Large intestine (tissue), 3 donors: ENCODE results near the gene ZNF747. TPM values are rescaled to one million over a fixed set of nuclear protein-coding genes. Genes with fewer than 3 reads are reported as not detected.

ENCODE experiments used
- DNase-seq, 2 donors: peaks; one replicate each; pipeline versions ENCODE4 v3.0.0 to v3.0.0-alpha.2; 2013
- H3K27ac ChIP-seq: one replicate; pipeline ENCODE4 v1.5.1; 2013; ENCODE audit warnings: low read length
- H3K27me3 ChIP-seq: 2 replicates; pipeline ENCODE4 v1.6.1; 2013; ENCODE audit warnings: low read length; ENCODE audit not compliant: control insufficient read depth, insufficient read depth
- H3K36me3 ChIP-seq: 2 replicates; pipeline ENCODE4 v1.6.1; 2013; ENCODE audit warnings: low read length; ENCODE audit not compliant: control insufficient read depth, insufficient read depth
- H3K4me1 ChIP-seq: one replicate; pipeline ENCODE4 v1.6.1; 2013; ENCODE audit warnings: low read length; ENCODE audit not compliant: control insufficient read depth, insufficient read depth
- H3K4me3 ChIP-seq: one replicate; pipeline ENCODE4 v1.5.1; 2013; ENCODE audit warnings: low read length
- H3K9me3 ChIP-seq: one replicate; pipeline ENCODE4 v1.6.1; 2013; ENCODE audit warnings: mild to moderate bottlenecking, low read depth, low read length, moderate library complexity; ENCODE audit not compliant: control insufficient read depth
- WGBS: methylation state at CpG from one replicate; pipeline ENCODE4 v1.1.5; 2013; ENCODE audit warnings: low lambda C conversion rate; ENCODE audit not compliant: insufficient coverage; 5-methylcytosine and 5-hydroxymethylcytosine counted together
- polyA plus RNA-seq: library from polyadenylated mRNA; unstranded; fragments of 120-200 nt; gene quantifications from one replicate; pipeline ENCODE4 v1.2.1, GENCODE V29; 2013

ZNF747 gene
- polyA plus RNA-seq, 1 donor, result 9.4 TPM

DNA sequence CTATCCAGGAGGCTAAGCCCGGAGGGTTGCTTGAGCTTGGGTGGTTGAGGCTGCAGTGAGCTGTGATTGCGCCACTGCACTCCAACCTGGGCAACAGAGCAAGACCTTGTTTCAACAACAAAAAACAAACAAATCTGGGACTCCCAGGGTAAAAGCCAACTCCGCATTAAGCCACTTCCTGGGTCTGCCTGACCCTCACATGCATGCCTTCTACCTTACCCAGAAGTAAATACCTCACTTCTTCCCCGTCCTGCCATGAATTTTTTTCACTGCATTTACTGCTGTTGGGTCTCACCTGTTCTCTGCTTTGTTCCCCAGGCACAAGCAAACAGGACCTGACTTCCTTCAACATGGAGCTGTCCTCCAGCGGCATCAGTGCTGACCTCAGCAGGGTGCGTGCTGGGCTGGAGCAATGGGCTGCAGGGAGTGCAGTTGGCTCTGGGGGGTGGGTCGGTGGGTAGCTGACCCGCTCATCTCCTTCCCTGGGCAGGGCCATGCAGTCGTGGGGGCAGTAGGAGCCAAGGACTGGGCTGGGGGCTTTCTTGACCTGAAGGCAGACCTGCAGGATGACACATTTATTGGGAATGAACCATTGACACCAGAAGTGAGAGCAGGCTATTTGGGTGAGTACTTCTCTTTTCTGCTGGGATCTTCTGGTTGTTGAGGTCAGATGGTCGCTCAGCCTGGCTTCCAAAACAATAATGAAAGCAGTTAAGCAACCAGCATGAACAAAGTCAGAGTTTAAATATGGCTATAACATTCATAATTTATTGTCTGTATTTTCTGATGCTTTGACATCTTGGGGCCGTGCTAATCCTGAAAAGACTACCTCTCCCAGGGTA is 45.7 kb downstream of the ZNF747 start:
- no CpG with 5 or more reads among the region's 11 CpGs for WGBS
- H3K4me3 ChIP-seq, result no peak overlapping the region
- no peaks in the 10 kb centered on the region for H3K9me3 ChIP-seq
- no peak for DNase-seq
- no peaks in the 10 kb centered on the region for H3K4me1 ChIP-seq
- no peak overlapping the region for H3K27ac ChIP-seq
- H3K27me3 ChIP-seq, result no peaks in the 10 kb centered on the region
- no peaks in the 10 kb centered on the region for H3K36me3 ChIP-seq

DNA sequence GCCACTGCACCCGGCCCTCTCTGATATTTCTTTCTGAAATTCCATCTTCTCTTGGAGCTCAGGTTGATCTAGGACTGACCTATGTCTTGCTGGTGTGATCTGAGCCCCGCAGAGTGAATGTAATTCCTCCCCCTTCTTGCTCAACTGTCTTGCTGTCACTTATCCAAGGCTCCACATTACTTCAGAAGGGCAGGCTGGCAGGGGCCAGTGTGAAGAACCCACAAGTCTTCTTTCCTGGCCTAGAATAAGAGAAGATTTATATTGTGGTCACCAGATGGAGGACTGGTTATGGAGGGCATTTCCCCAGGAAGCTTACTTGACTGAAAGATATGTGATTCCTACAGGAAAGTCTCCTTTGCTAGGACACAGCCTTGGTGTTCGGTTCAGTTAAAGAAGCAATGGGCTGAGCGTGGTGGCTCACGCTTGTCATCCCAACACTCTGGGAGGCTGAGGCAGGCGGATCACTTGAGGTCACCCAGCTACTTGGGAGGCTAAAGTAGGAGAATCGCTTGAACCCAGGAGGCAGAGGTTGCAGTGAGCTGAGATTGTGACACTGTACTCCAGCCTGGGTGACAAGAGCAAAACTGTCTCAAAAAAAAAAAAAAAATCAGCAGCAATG is 48.7 kb downstream of the ZNF747 start:
- H3K4me3 ChIP-seq, result no peak overlapping the region
- no CpG with 5 or more reads among the region's 7 CpGs for WGBS
- no peaks in the 10 kb centered on the region for H3K9me3 ChIP-seq
- DNase-seq, result no peak
- no peaks in the 10 kb centered on the region for H3K4me1 ChIP-seq
- no peaks in the 10 kb centered on the region for H3K27me3 ChIP-seq
- no peak overlapping the region for H3K27ac ChIP-seq
- H3K36me3 ChIP-seq, result no peaks in the 10 kb centered on the region

DNA sequence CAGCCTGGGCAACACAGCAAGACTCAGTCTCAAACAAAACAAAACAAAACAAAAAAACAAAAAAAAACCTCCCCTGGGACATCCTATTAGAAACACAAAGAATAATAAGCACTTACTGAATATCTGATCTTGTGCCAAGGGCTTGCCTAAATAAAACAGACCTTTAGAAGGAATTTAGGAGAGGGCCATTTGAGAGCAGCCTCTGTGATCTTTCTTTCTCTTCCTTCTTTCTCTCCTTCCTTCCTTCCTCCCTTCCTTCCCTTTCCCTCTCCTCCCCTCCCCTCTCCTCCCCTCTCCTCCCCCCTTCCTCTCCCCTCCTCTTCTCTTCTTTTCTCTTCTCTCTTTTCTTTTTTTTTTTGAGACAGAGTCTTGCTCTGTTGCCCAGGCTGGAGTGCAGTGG is 49.8 kb downstream of the ZNF747 start:
- no peak overlapping the region for H3K4me3 ChIP-seq
- no peaks in the 10 kb centered on the region for H3K36me3 ChIP-seq
- H3K4me1 ChIP-seq, result no peaks in the 10 kb centered on the region
- DNase-seq, result no peak
- H3K27me3 ChIP-seq, result no peaks in the 10 kb centered on the region
- no peak overlapping the region for H3K27ac ChIP-seq
- H3K9me3 ChIP-seq, result no peaks in the 10 kb centered on the region

DNA sequence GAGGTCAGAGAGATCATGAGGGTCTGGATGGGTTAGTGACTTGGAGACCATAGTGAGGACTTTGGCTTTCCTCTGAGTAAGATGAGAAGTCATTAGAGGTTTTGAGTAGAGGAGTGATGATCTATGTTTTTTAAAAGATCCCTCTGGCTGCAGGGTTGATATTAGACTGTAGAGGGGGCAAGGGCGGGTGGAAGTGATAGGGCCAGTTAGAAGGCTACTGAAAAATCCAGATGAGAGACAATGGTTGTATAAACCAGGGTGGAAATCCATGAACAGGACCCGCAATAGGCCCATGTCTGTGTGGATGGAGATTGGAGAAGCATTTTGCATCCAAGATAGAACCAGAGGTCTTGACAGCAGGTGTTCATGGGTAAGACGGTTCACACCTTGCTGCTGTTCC is 52.3 kb downstream of the ZNF747 start:
- H3K9me3 ChIP-seq, result no peaks in the 10 kb centered on the region
- no peaks in the 10 kb centered on the region for H3K4me1 ChIP-seq
- no peak overlapping the region for H3K27ac ChIP-seq
- no peak for DNase-seq
- no peaks in the 10 kb centered on the region for H3K27me3 ChIP-seq
- WGBS, result 100% methylated on average over 1 of the region's 3 CpGs
- no peaks in the 10 kb centered on the region for H3K36me3 ChIP-seq
- H3K4me3 ChIP-seq, result no peak overlapping the region

DNA sequence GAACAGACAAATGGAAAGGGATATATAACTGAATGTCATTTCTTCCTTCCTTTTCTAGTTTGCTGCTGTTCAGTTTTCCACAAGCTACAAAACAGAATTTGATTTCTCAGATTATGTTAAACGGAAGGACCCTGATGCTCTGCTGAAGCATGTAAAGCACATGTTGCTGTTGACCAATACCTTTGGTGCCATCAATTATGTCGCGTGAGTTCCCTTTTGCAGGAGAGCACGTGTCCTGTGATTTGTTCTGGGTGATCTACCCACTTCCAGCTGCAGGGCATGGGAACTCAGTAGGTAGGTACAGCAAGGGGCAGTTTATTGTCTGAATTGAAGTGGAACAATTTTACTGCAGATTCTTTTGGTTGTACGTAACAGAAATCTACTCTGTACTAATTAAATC is 53.3 kb downstream of the ZNF747 start:
- no peak for DNase-seq
- Histone ChIP-seq H3K9me3 (no peaks in the 10 kb centered on the region), H3K27ac (no peak overlapping the region), H3K4me3 (no peak overlapping the region), H3K27me3 (no peaks in the 10 kb centered on the region), H3K36me3 (no peaks in the 10 kb centered on the region), H3K4me1 (no peaks in the 10 kb centered on the region)
- 100% methylated on average over 1 of the region's 5 CpGs for WGBS

Other genes starting within 250 kb of the ZNF747 start
- gene CD2BP2, start 179.6 kb downstream of the ZNF747 start, polyA plus RNA-seq, result 43.5 TPM
- 41.5 TPM for gene TBC1D10B, start 164.4 kb downstream of the ZNF747 start, polyA plus RNA-seq
- 14.6 TPM for gene MYL11, start 160.1 kb downstream of the ZNF747 start, polyA plus RNA-seq
- 5.4 TPM for gene SEPTIN1, start 152.3 kb downstream of the ZNF747 start, polyA plus RNA-seq
- gene ZNF48, start 139.4 kb downstream of the ZNF747 start, polyA plus RNA-seq, result 6.4 TPM
- 4.0 TPM for gene ZNF771, start 127.3 kb downstream of the ZNF747 start, polyA plus RNA-seq
- gene DCTPP1, start 104.8 kb downstream of the ZNF747 start, polyA plus RNA-seq, result 41.6 TPM
- 85.3 TPM for gene SEPHS2, start 89.0 kb downstream of the ZNF747 start, polyA plus RNA-seq
- 3.8 TPM for gene ITGAL, start 62.1 kb downstream of the ZNF747 start, polyA plus RNA-seq
- 53.1 TPM for gene ZNF768, start 8.3 kb downstream of the ZNF747 start, polyA plus RNA-seq
- 21.2 TPM for gene ZNF764, start 23.5 kb upstream of the ZNF747 start, polyA plus RNA-seq
- gene ZNF688, start 36.9 kb upstream of the ZNF747 start, polyA plus RNA-seq, result 15.8 TPM
- 22.7 TPM for gene ZNF785, start 50.8 kb upstream of the ZNF747 start, polyA plus RNA-seq
- 8.6 TPM for gene ZNF689, start 75.5 kb upstream of the ZNF747 start, polyA plus RNA-seq
- gene PRR14, start 116.1 kb upstream of the ZNF747 start, polyA plus RNA-seq, result 35.0 TPM
- gene FBRS, start 123.6 kb upstream of the ZNF747 start, polyA plus RNA-seq, result 97.6 TPM
- gene SRCAP, start 164.3 kb upstream of the ZNF747 start, polyA plus RNA-seq, result 36.8 TPM
- 38.2 TPM for gene PHKG2, start 213.6 kb upstream of the ZNF747 start, polyA plus RNA-seq
- 4.2 TPM for gene CFAP119, start 227.2 kb upstream of the ZNF747 start, polyA plus RNA-seq
- 84.5 TPM for gene RNF40, start 227.5 kb upstream of the ZNF747 start, polyA plus RNA-seq